Measurements from ENCODE around the gene HEXA. TPM values are rescaled to one million over a fixed set of nuclear protein-coding genes. Genes with fewer than 3 reads are reported as not detected.

Gene HEXA
- polyA plus RNA-seq, 1 donor from 2014 or later = 105 TPM

DNA sequence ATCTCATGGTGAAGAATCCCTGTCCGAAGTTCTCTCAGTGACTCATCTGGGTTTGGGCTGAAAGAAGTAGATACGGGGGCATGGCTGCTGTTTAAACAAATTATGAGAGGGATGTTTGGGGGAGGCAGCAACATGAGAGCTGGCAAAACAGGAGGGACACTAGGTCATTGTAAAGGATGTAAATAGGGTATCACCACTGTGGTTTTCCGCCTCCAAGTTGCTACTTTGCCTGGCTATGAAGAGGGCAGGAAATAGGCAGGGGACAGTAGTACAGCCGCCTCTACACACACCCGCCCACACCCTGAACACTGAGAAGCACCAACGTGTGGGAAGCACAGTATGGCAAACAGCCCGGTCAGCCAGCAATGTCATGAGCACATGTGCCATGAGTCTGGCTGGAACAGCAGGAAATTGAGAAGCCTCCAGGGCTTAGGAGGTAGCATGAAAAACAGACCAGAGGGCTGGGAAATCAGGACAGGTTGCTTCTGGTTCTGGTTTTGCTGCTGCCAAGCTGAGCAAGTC lies 17.1 kb downstream of the HEXA start:
- no peak overlapping the region for H3K4me2 ChIP-seq (ENCODE audit: low read length)
- H3K9ac ChIP-seq (ENCODE audit: low read length) = no peak overlapping the region
- no peak for TF ChIP-seq EZH2 (IDR thresholded peaks at IDR 0.05; ENCODE audit: borderline replicate concordance, insufficient read depth, low read length, poor library complexity, severe bottlenecking)
- no peak for TF ChIP-seq RAD21 (conservative IDR thresholded peaks at IDR 0.05)
- TF ChIP-seq TAF1 (IDR thresholded peaks at IDR 0.05; ENCODE audit: low read depth) = no peak
- TF ChIP-seq MXI1 (conservative IDR thresholded peaks at IDR 0.05; ENCODE audit: poor library complexity, severe bottlenecking) = no peak
- no peak for TF ChIP-seq POLR2AphosphoS5 (IDR thresholded peaks at IDR 0.05)
- no peak for TF ChIP-seq EP300 (conservative IDR thresholded peaks at IDR 0.05; ENCODE audit: poor library complexity, severe bottlenecking)
- no peak for TF ChIP-seq SMC3 (conservative IDR thresholded peaks at IDR 0.05; ENCODE audit: poor library complexity)
- TF ChIP-seq, protein P1, sequence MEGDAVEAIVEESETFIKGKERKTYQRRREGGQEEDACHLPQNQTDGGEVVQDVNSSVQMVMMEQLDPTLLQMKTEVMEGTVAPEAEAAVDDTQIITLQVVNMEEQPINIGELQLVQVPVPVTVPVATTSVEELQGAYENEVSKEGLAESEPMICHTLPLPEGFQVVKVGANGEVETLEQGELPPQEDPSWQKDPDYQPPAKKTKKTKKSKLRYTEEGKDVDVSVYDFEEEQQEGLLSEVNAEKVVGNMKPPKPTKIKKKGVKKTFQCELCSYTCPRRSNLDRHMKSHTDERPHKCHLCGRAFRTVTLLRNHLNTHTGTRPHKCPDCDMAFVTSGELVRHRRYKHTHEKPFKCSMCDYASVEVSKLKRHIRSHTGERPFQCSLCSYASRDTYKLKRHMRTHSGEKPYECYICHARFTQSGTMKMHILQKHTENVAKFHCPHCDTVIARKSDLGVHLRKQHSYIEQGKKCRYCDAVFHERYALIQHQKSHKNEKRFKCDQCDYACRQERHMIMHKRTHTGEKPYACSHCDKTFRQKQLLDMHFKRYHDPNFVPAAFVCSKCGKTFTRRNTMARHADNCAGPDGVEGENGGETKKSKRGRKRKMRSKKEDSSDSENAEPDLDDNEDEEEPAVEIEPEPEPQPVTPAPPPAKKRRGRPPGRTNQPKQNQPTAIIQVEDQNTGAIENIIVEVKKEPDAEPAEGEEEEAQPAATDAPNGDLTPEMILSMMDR (IDR thresholded peaks at IDR 0.05; ENCODE audit: poor library complexity, severe bottlenecking) = no peak
- TF ChIP-seq, protein P2, sequence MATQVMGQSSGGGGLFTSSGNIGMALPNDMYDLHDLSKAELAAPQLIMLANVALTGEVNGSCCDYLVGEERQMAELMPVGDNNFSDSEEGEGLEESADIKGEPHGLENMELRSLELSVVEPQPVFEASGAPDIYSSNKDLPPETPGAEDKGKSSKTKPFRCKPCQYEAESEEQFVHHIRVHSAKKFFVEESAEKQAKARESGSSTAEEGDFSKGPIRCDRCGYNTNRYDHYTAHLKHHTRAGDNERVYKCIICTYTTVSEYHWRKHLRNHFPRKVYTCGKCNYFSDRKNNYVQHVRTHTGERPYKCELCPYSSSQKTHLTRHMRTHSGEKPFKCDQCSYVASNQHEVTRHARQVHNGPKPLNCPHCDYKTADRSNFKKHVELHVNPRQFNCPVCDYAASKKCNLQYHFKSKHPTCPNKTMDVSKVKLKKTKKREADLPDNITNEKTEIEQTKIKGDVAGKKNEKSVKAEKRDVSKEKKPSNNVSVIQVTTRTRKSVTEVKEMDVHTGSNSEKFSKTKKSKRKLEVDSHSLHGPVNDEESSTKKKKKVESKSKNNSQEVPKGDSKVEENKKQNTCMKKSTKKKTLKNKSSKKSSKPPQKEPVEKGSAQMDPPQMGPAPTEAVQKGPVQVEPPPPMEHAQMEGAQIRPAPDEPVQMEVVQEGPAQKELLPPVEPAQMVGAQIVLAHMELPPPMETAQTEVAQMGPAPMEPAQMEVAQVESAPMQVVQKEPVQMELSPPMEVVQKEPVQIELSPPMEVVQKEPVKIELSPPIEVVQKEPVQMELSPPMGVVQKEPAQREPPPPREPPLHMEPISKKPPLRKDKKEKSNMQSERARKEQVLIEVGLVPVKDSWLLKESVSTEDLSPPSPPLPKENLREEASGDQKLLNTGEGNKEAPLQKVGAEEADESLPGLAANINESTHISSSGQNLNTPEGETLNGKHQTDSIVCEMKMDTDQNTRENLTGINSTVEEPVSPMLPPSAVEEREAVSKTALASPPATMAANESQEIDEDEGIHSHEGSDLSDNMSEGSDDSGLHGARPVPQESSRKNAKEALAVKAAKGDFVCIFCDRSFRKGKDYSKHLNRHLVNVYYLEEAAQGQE (IDR thresholded peaks at IDR 0.05; ENCODE audit: borderline replicate concordance) = no peak
- no peak overlapping the region for H3K4me3 ChIP-seq (ENCODE audit: low read length)
- H3F3A ChIP-seq (ENCODE audit: insufficient read depth, low read length, poor library complexity, severe bottlenecking) = no peaks in the 10 kb centered on the region
- no peaks in the 10 kb centered on the region for H3K36me3 ChIP-seq (ENCODE audit: insufficient read depth, low read length)
- H3K9me3 ChIP-seq (ENCODE audit: low read length) = no peaks in the 10 kb centered on the region
- H4K20me1 ChIP-seq (ENCODE audit: insufficient read depth) = no peaks in the 10 kb centered on the region
- H3K27me3 ChIP-seq (ENCODE audit: insufficient read depth, low read depth, low read length) = no peaks in the 10 kb centered on the region
- no peak overlapping the region for H3K27ac ChIP-seq (ENCODE audit: low read length)
- no peak overlapping the region for H2AFZ ChIP-seq (ENCODE audit: low read depth, low read length)
- H3K79me2 ChIP-seq (replicated peaks; ENCODE audit: insufficient read depth, low read length) = peaks cover 6% of the 10 kb centered on the region
- H3K9me2 ChIP-seq (ENCODE audit: insufficient read depth, low read length) = no peaks in the 10 kb centered on the region

DNA sequence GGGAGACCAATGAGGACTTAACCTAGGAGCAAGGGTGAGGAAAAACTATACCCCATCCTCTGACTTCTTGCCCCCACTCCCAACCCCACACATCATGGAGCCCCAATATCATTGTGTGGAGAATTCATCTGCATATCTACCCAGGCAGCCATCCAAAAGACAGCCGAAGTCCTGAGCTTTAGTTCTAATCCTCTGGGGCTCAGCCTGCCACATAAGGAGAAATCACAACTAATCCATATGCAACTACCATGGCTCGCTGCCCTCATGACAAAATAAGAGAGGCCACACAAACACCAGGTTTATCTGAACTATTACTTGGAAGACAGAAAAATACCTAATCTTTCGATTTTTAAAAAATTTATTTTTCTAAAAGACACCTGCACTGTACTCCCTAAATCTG lies 17.7 kb downstream of the HEXA start:
- TF ChIP-seq EZH2 (IDR thresholded peaks at IDR 0.05; ENCODE audit: borderline replicate concordance, insufficient read depth, low read length, poor library complexity, severe bottlenecking) = no peak
- no peak for TF ChIP-seq MXI1 (conservative IDR thresholded peaks at IDR 0.05; ENCODE audit: poor library complexity, severe bottlenecking)
- TF ChIP-seq, protein P1 (IDR thresholded peaks at IDR 0.05; ENCODE audit: poor library complexity, severe bottlenecking) = no peak
- TF ChIP-seq EP300 (conservative IDR thresholded peaks at IDR 0.05; ENCODE audit: poor library complexity, severe bottlenecking) = no peak
- TF ChIP-seq RAD21 (conservative IDR thresholded peaks at IDR 0.05) = no peak
- TF ChIP-seq, protein P2 (IDR thresholded peaks at IDR 0.05; ENCODE audit: borderline replicate concordance) = no peak
- no peak for TF ChIP-seq TAF1 (IDR thresholded peaks at IDR 0.05; ENCODE audit: low read depth)
- H3K36me3 ChIP-seq (ENCODE audit: insufficient read depth, low read length) = no peaks in the 10 kb centered on the region
- H3K79me2 ChIP-seq (replicated peaks; ENCODE audit: insufficient read depth, low read length) = peaks cover under 1% of the 10 kb centered on the region
- H3K9me2 ChIP-seq (ENCODE audit: insufficient read depth, low read length) = no peaks in the 10 kb centered on the region
- no peaks in the 10 kb centered on the region for H3F3A ChIP-seq (ENCODE audit: insufficient read depth, low read length, poor library complexity, severe bottlenecking)
- H3K27ac ChIP-seq (ENCODE audit: low read length) = no peak overlapping the region
- H3K4me3 ChIP-seq (ENCODE audit: low read length) = no peak overlapping the region
- H4K20me1 ChIP-seq (ENCODE audit: insufficient read depth) = no peaks in the 10 kb centered on the region
- H3K4me2 ChIP-seq (ENCODE audit: low read length) = no peak overlapping the region
- H2AFZ ChIP-seq (ENCODE audit: low read depth, low read length) = no peak overlapping the region
- H3K9me3 ChIP-seq (ENCODE audit: low read length) = no peaks in the 10 kb centered on the region
- no peaks in the 10 kb centered on the region for H3K27me3 ChIP-seq (ENCODE audit: insufficient read depth, low read depth, low read length)
- no peak overlapping the region for H3K9ac ChIP-seq (ENCODE audit: low read length)

Data from neural cell (in vitro differentiated cells).